ENCODE results near the gene SYS1.

SYS1 gene

DNA sequence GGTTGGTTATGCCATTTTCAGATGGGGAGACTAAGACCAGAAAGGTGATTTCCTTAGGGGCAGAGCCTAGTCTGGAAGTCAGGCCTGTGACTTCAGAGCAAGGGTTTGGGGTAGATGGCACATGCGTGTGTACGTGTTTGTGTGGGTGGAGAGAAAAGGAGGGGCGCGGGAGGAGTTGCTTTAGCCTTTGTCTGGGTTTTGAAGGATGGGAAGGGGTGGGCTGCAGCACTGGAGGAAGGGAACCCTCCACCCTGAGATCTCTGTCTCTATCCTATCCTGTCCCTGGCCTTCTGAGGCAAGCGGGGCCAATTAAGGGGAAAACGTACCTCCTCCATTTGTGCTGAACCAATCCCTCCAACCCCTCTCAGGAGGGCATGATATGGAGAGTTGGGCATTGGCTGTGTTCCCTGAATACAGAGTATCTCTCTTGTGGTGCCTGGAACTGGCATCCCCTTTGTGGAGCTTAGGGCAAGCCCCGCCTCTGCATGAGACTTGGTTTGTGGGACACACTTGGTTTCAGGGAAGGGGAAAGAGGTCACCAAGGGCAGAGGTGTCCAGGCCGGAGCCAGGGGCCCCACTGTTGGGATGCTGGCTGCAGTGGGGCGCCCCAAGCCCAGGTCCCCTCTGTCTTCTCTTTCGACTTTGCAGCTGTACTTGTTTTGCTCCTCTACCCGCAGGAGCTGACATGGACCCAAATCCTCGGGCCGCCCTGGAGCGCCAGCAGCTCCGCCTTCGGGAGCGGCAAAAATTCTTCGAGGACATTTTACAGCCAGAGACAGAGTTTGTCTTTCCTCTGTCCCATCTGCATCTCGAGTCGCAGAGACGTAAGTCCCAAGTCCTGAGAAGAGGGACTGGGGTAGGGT is 45.1 kb downstream of the SYS1 start, which contains the start of gene DBNDD2:
Gene DBNDD2 (plus strand): TSS at position 507 of the 863 bp plus-strand sequence. CDS start 179 bp downstream, at position 686.
- Histone ChIP-seq H3K9me3 (ENCODE audit: control insufficient read depth, insufficient read depth, low read depth, low read length) (no peaks in the 10 kb centered on the region), H3K4me1 (ENCODE audit: control insufficient read depth, insufficient read depth, low read length) (peaks cover 11% of the 10 kb centered on the region; the same call in 1 of the 2 replicates), H3K4me3 (ENCODE audit: low read depth, low read length) (peak within 1 kb of the TSS; percentile 75), H3K27ac (ENCODE audit: low read depth, low read length) (no peak within 1 kb of the TSS), H3K36me3 (ENCODE audit: control insufficient read depth, insufficient read depth, low read length) (peaks cover 24% of the 10 kb centered on the region), H3K9ac (ENCODE audit: low read length) (peak within 1 kb of the TSS; percentile 72), H3K27me3 (ENCODE audit: control insufficient read depth, insufficient read depth, low read length) (peaks cover 56% of the 10 kb centered on the region)

- peaks cover 24% of the 10 kb centered on the region for H3K36me3 ChIP-seq (ENCODE audit: control insufficient read depth, insufficient read depth, low read length)
- peaks cover 11% of the 10 kb centered on the region; the same call in 1 of the 2 replicates for H3K4me1 ChIP-seq (ENCODE audit: control insufficient read depth, insufficient read depth, low read length)
- H3K27me3 ChIP-seq (ENCODE audit: control insufficient read depth, insufficient read depth, low read length), result peaks cover 55% of the 10 kb centered on the region
- H3K9ac ChIP-seq (ENCODE audit: low read length), result no peak overlapping the region
- no peaks in the 10 kb centered on the region for H3K9me3 ChIP-seq (ENCODE audit: control insufficient read depth, insufficient read depth, low read depth, low read length)
- H3K4me3 ChIP-seq (ENCODE audit: low read depth, low read length), result no peak overlapping the region
- no peak overlapping the region for H3K27ac ChIP-seq (ENCODE audit: low read depth, low read length)
These were observed 45.8 kb downstream of the SYS1 start for GRCh38 chr20:45408646-45409213.

DNA sequence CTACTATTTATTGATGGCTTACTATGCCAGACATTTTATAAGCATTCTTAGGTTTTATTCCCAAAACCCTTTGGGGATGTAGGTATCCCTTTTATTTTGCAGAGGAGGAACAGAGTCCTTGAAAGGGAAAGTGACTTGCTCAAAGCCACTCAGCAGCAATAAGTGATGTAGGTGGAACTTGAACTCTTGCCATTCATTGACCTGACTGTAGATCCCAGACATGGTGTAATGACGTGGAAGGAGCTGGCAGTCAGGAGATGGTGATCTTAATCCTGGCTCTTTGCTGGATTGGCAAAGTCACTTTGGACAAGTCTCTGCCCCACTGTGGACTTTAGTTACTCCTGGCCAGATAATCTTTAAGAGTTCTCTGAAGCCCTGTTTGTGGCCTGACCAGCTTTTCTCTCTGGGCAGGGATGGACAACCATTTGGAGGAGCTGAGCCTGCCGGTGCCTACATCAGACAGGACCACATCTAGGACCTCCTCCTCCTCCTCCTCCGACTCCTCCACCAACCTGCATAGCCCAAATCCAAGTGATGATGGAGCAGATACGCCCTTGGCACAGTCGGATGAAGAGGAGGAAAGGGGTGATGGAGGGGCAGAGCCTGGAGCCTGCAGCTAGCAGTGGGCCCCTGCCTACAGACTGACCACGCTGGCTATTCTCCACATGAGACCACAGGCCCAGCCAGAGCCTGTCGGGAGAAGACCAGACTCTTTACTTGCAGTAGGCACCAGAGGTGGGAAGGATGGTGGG is 46.7 kb downstream of the SYS1 start:
- Histone ChIP-seq H3K9ac (ENCODE audit: low read length) (no peak overlapping the region), H3K4me1 (ENCODE audit: control insufficient read depth, insufficient read depth, low read length) (peaks cover 11% of the 10 kb centered on the region; the same call in 1 of the 2 replicates), H3K27ac (ENCODE audit: low read depth, low read length) (no peak overlapping the region), H3K4me3 (ENCODE audit: low read depth, low read length) (no peak overlapping the region), H3K27me3 (ENCODE audit: control insufficient read depth, insufficient read depth, low read length) (peaks cover 47% of the 10 kb centered on the region), H3K9me3 (ENCODE audit: control insufficient read depth, insufficient read depth, low read depth, low read length) (no peaks in the 10 kb centered on the region), H3K36me3 (ENCODE audit: control insufficient read depth, insufficient read depth, low read length) (peaks cover 24% of the 10 kb centered on the region)

DNA sequence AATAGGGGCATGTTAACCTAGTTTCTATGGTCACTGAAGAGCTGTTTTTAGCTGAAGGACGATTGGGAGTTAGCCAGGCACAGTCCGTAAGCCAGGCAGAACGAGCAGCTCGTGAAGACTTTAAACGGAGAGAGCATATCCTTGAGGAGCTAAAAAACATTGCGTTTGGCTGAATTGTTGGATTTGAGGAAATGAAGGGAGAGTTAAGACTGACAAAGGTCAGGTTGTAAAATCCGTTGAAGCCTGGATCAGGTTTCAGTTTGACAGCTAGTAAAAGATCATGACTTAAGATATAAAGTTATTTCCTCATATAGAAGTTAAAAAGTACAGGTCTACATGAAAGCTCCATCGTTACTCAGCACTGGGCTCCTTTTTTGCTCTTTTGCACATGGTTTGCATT is 47.9 kb downstream of the SYS1 start:
- Histone ChIP-seq H3K36me3 (ENCODE audit: control insufficient read depth, insufficient read depth, low read length) (peaks cover 24% of the 10 kb centered on the region), H3K4me1 (ENCODE audit: control insufficient read depth, insufficient read depth, low read length) (peaks cover 12% of the 10 kb centered on the region), H3K9me3 (ENCODE audit: control insufficient read depth, insufficient read depth, low read depth, low read length) (no peaks in the 10 kb centered on the region), H3K9ac (ENCODE audit: low read length) (no peak overlapping the region), H3K27me3 (ENCODE audit: control insufficient read depth, insufficient read depth, low read length) (peaks cover 36% of the 10 kb centered on the region), H3K4me3 (ENCODE audit: low read depth, low read length) (no peak overlapping the region), H3K27ac (ENCODE audit: low read depth, low read length) (no peak overlapping the region)

DNA sequence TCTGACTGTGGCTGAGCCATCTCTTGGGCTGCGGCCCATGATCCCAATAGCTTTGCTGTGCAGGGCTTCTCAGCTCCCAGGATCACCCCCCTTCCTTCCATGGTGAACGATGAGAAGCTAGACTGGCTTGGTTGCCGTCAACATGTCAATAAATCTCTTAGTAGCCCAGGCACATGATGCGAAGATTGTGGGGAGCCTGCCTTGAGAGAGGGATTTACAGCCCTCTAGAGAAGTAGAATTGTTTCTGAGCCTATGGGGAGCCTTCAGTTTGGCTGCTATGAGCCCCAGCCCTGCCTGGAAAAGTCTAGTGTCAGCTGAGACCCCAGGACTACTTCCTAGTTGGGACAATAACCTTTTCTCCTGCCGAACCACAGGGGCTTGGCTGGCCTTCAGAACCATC is 49.7 kb downstream of the SYS1 start:
- H3K36me3 ChIP-seq (ENCODE audit: control insufficient read depth, insufficient read depth, low read length), result peaks cover 24% of the 10 kb centered on the region
- no peak overlapping the region for H3K27ac ChIP-seq (ENCODE audit: low read depth, low read length)
- H3K9ac ChIP-seq (ENCODE audit: low read length), result no peak overlapping the region
- H3K9me3 ChIP-seq (ENCODE audit: control insufficient read depth, insufficient read depth, low read depth, low read length), result no peaks in the 10 kb centered on the region
- H3K27me3 ChIP-seq (ENCODE audit: control insufficient read depth, insufficient read depth, low read length), result peaks cover 19% of the 10 kb centered on the region
- peaks cover 10% of the 10 kb centered on the region for H3K4me1 ChIP-seq (ENCODE audit: control insufficient read depth, insufficient read depth, low read length)
- H3K4me3 ChIP-seq (ENCODE audit: low read depth, low read length), result no peak overlapping the region

DNA sequence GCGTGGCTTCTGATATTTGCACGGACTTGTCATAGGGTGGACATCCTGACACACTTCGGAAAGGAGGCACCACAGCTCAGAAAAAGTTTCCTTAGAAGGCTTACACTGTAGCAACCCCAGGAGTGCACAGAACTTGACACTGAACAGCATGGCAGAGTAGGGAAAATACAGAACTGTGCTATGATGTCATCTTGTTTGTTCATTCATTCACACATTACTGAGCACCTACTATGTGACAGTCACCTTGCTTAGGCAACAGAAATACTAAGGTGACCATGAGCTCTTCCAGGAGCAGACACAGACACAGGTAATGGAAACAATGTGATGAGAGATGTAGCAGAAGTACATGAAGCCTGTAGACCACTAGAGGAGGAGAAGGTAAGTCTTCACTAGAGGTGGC is 50.5 kb downstream of the SYS1 start:
- Histone ChIP-seq H3K4me3 (ENCODE audit: low read depth, low read length) (no peak overlapping the region), H3K27me3 (ENCODE audit: control insufficient read depth, insufficient read depth, low read length) (peaks cover 10% of the 10 kb centered on the region; the same call in 1 of the 2 replicates), H3K9me3 (ENCODE audit: control insufficient read depth, insufficient read depth, low read depth, low read length) (no peaks in the 10 kb centered on the region), H3K4me1 (ENCODE audit: control insufficient read depth, insufficient read depth, low read length) (peaks cover 9% of the 10 kb centered on the region; the same call in 1 of the 2 replicates), H3K9ac (ENCODE audit: low read length) (no peak overlapping the region), H3K36me3 (ENCODE audit: control insufficient read depth, insufficient read depth, low read length) (peaks cover 26% of the 10 kb centered on the region), H3K27ac (ENCODE audit: low read depth, low read length) (no peak overlapping the region)

DNA sequence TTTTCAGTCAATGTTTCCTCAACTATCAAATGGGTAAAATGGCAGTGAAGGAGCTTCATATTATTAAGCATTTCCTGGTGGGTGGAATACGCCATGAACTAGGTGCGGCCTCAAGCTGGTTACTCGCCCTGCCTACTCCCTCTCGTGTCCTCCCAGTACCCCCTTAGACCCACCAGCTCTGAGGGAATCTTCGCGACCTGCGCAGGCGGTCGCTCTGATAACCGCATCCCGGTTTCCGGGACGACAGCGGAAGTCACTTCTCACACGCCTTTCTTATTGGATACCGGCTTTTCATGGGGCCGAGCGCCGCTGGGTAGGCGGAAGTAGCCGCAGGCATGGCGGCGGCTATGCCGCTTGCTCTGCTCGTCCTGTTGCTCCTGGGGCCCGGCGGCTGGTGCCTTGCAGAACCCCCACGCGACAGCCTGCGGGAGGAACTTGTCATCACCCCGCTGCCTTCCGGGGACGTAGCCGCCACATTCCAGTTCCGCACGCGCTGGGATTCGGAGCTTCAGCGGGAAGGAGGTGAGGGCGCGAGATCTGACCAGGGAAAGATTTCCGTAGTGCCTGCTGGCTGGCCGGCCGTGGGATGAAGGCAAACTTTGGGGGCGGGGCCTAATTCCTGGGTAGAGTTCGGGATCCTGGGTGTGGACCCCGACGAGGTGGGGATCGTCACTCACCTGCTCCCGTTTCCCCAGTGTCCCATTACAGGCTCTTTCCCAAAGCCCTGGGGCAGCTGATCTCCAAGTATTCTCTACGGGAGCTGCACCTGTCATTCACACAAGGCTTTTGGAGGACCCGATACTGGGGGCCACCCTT is 53.1 kb downstream of the SYS1 start, which contains the start of gene PIGT:
Gene PIGT (plus strand): TSS at position 320 of the 816 bp plus-strand sequence. CDS start 16 bp downstream, at position 336.
- H3K4me3 ChIP-seq (ENCODE audit: low read depth, low read length), result peak within 1 kb of the TSS; percentile 96
- H3K36me3 ChIP-seq (ENCODE audit: control insufficient read depth, insufficient read depth, low read length), result peaks cover 28% of the 10 kb centered on the region
- no peaks in the 10 kb centered on the region for H3K9me3 ChIP-seq (ENCODE audit: control insufficient read depth, insufficient read depth, low read depth, low read length)
- H3K27ac ChIP-seq (ENCODE audit: low read depth, low read length), result no peak within 1 kb of the TSS; the same call in 1 of the 2 replicates
- peaks cover 9% of the 10 kb centered on the region; the same call in 1 of the 2 replicates for H3K4me1 ChIP-seq (ENCODE audit: control insufficient read depth, insufficient read depth, low read length)
- peak within 1 kb of the TSS; percentile 92 for H3K9ac ChIP-seq (ENCODE audit: low read length)
- peaks cover 7% of the 10 kb centered on the region; the same call in 1 of the 2 replicates for H3K27me3 ChIP-seq (ENCODE audit: control insufficient read depth, insufficient read depth, low read length)

GRCh38 chr20:45416917-45417316 is 54.0 kb downstream of the SYS1 start:
- peak overlapping the region; percentile 96 for H3K4me3 ChIP-seq (ENCODE audit: low read depth, low read length)
- H3K9ac ChIP-seq (ENCODE audit: low read length), result no peak overlapping the region
- H3K9me3 ChIP-seq (ENCODE audit: control insufficient read depth, insufficient read depth, low read depth, low read length), result no peaks in the 10 kb centered on the region
- no peak overlapping the region for H3K27ac ChIP-seq (ENCODE audit: low read depth, low read length)
- peaks cover 9% of the 10 kb centered on the region; the same call in 1 of the 2 replicates for H3K4me1 ChIP-seq (ENCODE audit: control insufficient read depth, insufficient read depth, low read length)
- peaks cover 7% of the 10 kb centered on the region; the same call in 1 of the 2 replicates for H3K27me3 ChIP-seq (ENCODE audit: control insufficient read depth, insufficient read depth, low read length)
- H3K36me3 ChIP-seq (ENCODE audit: control insufficient read depth, insufficient read depth, low read length), result peaks cover 35% of the 10 kb centered on the region
